K562 (cell line): ENCODE data around the gene IMMP2L. TPM values are rescaled to one million over a fixed set of nuclear protein-coding genes. Genes with fewer than 3 reads are reported as not detected.
A peak's percentile ranks its signal among the peaks of the same experiment; 100 is the strongest.

Experiments
- ATAC-seq: fragments of 200-7000 bp; cut with Tn5 transposase; 3 replicates; pipeline ENCODE4 v1.9.1; 2020; ENCODE audit warnings: moderate library complexity
- BruUV-seq: library from RNA; stranded (reverse); fragments of 400-500 nt; replicated peaks from 2 replicates; lab custom pipeline; 2021; lab: Mats Ljungman, UMichigan
- CTCF ChIA-PET: fragments of 300-600 bp; formaldehyde crosslinking; extraction: SDS; loops from one replicate; lab custom pipeline; 2021; ENCODE audit warnings: low intra/inter-chr PET ratio; lab: Yijun Ruan, JAX
- POLR2A ChIA-PET: fragments of 300-600, 350-650 bp; sonication (Branson Sonifier 250); formaldehyde crosslinking; extraction: SDS; loops from one replicate; lab custom pipeline; 2021; ENCODE audit warnings: antibody characterized with exemption, inconsistent platforms; lab: Yijun Ruan, JAX
- DNase-seq, 4 experiments: peaks; one replicate each; pipeline versions ENCODE4 v3.0.0 to v3.0.0-alpha.2; 2011 to 2018; ENCODE audit warnings: low spot score in 3 of 4, mixed read lengths in 3 of 4; ENCODE audit errors: extremely low read depth in 1 of 4
- FAIRE-seq: peaks from 2 replicates; lab custom pipeline; 2011; peaks lifted over from hg19 to GRCh38; lab: Jason Lieb, UNC
- H2AFZ ChIP-seq: 2 replicates; pipeline ENCODE4 v1.6.0; 2011; ENCODE audit warnings: low read depth, low read length, control low read depth, inconsistent platforms
- H3K27ac ChIP-seq: fragments of 200-600 bp; 3 replicates; pipeline ENCODE4 v1.8.0; 2011; ENCODE audit warnings: low read depth, mild to moderate bottlenecking, control low read depth, inconsistent platforms, low read length, moderate library complexity, mixed read lengths; ENCODE audit errors: extremely low read depth
- H3K27me3 ChIP-seq, 2 experiments: fragments of 300-600 bp in 1 of 2; 2 replicates in 1 of 2; 3 replicates in 1 of 2; pipeline versions ENCODE4 v1.6.0 to v1.8.0; 2011; ENCODE audit warnings: inconsistent platforms in 2 of 2, low read length in 2 of 2, mild to moderate bottlenecking in 1 of 2, mixed read lengths in 1 of 2, moderate library complexity in 1 of 2; ENCODE audit not compliant: control insufficient read depth in 2 of 2, insufficient read depth in 2 of 2
- H3K36me3 ChIP-seq: fragments of 300-600 bp; 3 replicates; pipeline ENCODE4 v1.8.0; 2011; ENCODE audit warnings: mild to moderate bottlenecking, low read length, inconsistent platforms; ENCODE audit not compliant: control insufficient read depth, insufficient read depth
- H3K4me1 ChIP-seq, 2 experiments: fragments of 200-600 bp in 1 of 2; replicated peaks in 1 of 2; 2 replicates in 1 of 2; 3 replicates in 1 of 2; pipeline versions ENCODE4 v1.5.1 to v1.8.0; 2011; ENCODE audit warnings: inconsistent platforms in 2 of 2, low read length in 2 of 2, mild to moderate bottlenecking in 1 of 2, mixed read lengths in 1 of 2, moderate library complexity in 1 of 2; ENCODE audit not compliant: control insufficient read depth in 2 of 2, insufficient read depth in 2 of 2
- H3K4me2 ChIP-seq: 2 replicates; pipeline ENCODE4 v1.6.1; 2011; ENCODE audit warnings: low read length, control low read depth, inconsistent platforms, mixed read lengths; ENCODE audit not compliant: insufficient read depth
- H3K4me3 ChIP-seq: fragments of 200-600 bp; sonication (generic), shearing (Covaris generic); 2 replicates; pipeline ENCODE4 v1.5.1; 2016; ENCODE audit warnings: control low read depth, inconsistent platforms
- H3K79me2 ChIP-seq: fragments of 200-600 bp; 3 replicates; pipeline ENCODE4 v1.8.0; 2011; ENCODE audit warnings: low read length, inconsistent platforms; ENCODE audit not compliant: control insufficient read depth, insufficient read depth
- H3K9ac ChIP-seq, 2 experiments: 2 replicates each; pipeline versions ENCODE4 v1.6.0 to v1.6.1; 2011; ENCODE audit warnings: low read depth in 2 of 2, low read length in 2 of 2, control low read depth in 1 of 2, inconsistent platforms in 1 of 2, mild to moderate bottlenecking in 1 of 2, mixed read lengths in 1 of 2; ENCODE audit not compliant: insufficient read depth in 1 of 2
- H3K9me1 ChIP-seq: one replicate; pipeline ENCODE4 v1.6.0; 2011; ENCODE audit warnings: inconsistent platforms, mild to moderate bottlenecking, low read length, moderate library complexity; ENCODE audit not compliant: control insufficient read depth, insufficient read depth
- H3K9me3 ChIP-seq: replicated peaks from 2 replicates; pipeline ENCODE4 v1.5.1; 2011; ENCODE audit warnings: low read depth, low read length, inconsistent platforms; ENCODE audit not compliant: control insufficient read depth, insufficient read depth
- H4K20me1 ChIP-seq: replicated peaks from 2 replicates; pipeline ENCODE4 v1.6.1; 2011; ENCODE audit warnings: low read length, inconsistent platforms, mixed read lengths; ENCODE audit not compliant: control insufficient read depth, insufficient read depth
- CREB1 ChIP-seq, 2 experiments: sonication (generic) in 1 of 2; formaldehyde crosslinking in 1 of 2; IDR thresholded peaks; 2 replicates each; pipeline versions ENCODE4 v1.6.1 to v1.8.0; 2012 to 2022; ENCODE audit warnings: inconsistent platforms in 1 of 2, mild to moderate bottlenecking in 1 of 2, missing genetic modification reagents in 1 of 2, moderate library complexity in 1 of 2
- KLF16 ChIP-seq: IDR thresholded peaks from 2 replicates; pipeline ENCODE4 v1.6.1; 2016; ENCODE audit warnings: antibody characterized with exemption
- MTA3 ChIP-seq: fragments of 450-650 bp; formaldehyde crosslinking; IDR thresholded peaks from 2 replicates; pipeline ENCODE4 v1.6.1; 2017; ENCODE audit warnings: mild to moderate bottlenecking, borderline replicate concordance
- MYNN ChIP-seq, 2 experiments: sonication (generic); formaldehyde crosslinking in 1 of 2; IDR thresholded peaks; 2 replicates each; pipeline versions ENCODE4 v1.5.0 to v1.6.1; 2016 to 2020; ENCODE audit warnings: antibody characterized with exemption in 1 of 2, missing genetic modification reagents in 1 of 2
- NFYB ChIP-seq: IDR thresholded peaks from 2 replicates; pipeline ENCODE4 v1.6.1; 2011; ENCODE audit warnings: mild to moderate bottlenecking, moderate library complexity; ENCODE audit not compliant: insufficient read length; ENCODE audit errors: extremely low read depth
- RAD21 ChIP-seq, 2 experiments: fragments of 250-450 bp in 1 of 2; fragments of 450-650 bp in 1 of 2; sonication (Bioruptor Pico) in 1 of 2; formaldehyde crosslinking in 1 of 2; IDR thresholded peaks in 1 of 2; conservative IDR thresholded peaks in 1 of 2; 2 replicates each; pipeline versions ENCODE4 v1.4.0 to v1.8.0; 2020 to 2022; ENCODE audit warnings: mild to moderate bottlenecking in 2 of 2, moderate library complexity in 1 of 2
- ZFP1 ChIP-seq: fragments of 450-650 bp; formaldehyde crosslinking; IDR thresholded peaks from 2 replicates; pipeline ENCODE4 v1.4.0; 2020; ENCODE audit warnings: mild to moderate bottlenecking, mixed read lengths
- ZFP30 ChIP-seq: fragments of 250-450 bp; sonication (Bioruptor Pico); IDR thresholded peaks from 2 replicates; pipeline ENCODE4 v1.8.0; 2022; ENCODE audit warnings: moderate library complexity, mild to moderate bottlenecking, inconsistent platforms, borderline replicate concordance
- in situ Hi-C: fragments of 300-500 bp; cut with MboI; formaldehyde crosslinking; loops from 4 replicates; pipeline ENCODE4 v1.15.0; 2018; ENCODE audit warnings: inconsistent platforms, mixed read lengths
- intact Hi-C: fragments of 100-400 bp; cut with micrococcal nuclease; formaldehyde crosslinking; loops from 2 replicates; pipeline ENCODE4 v1.14.2; 2022
- polyA plus RNA-seq, 8 experiments: library from polyadenylated mRNA; depleted of rRNA in 4 of 8; stranded (reverse) in 5 of 8; unstranded in 3 of 8; fragments of >200 nt; fragmentation: Nextera tagmentation in 2 of 8; fragmentation: Illumina TruSeq in 1 of 8; extraction: Ambion mirVana in 2 of 8; extraction: Trizol in 1 of 8; gene quantifications; 2 replicates each; pipeline versions ENCODE4 v1.2.1 to v1.2.3, GENCODE V29; 2011 to 2014; ENCODE audit warnings: inconsistent platforms in 1 of 8, missing spikeins in 1 of 8
- total RNA-seq, 7 experiments: library from RNA; depleted of rRNA in 6 of 7; stranded (reverse); fragments of >200 nt in 6 of 7; fragmentation: Illumina TruSeq in 2 of 7; extraction: Trizol in 2 of 7; gene quantifications; 2 replicates each; pipeline versions ENCODE4 v1.2.1 to v1.2.3, GENCODE V29; 2011 to 2021; ENCODE audit warnings: low replicate concordance in 1 of 7
- TF ChIP-seq, protein P1 (sequence below): fragments of 450-650 bp; IDR thresholded peaks from 2 replicates; pipeline ENCODE4 v1.6.1; 2018; ENCODE audit warnings: mild to moderate bottlenecking, low read depth; ENCODE audit not compliant: partially characterized antibody
- TF ChIP-seq, protein P2 (sequence below), 2 experiments: IDR thresholded peaks; 2 replicates each; pipeline ENCODE4 v1.6.1; 2011; ENCODE audit warnings: borderline replicate concordance in 1 of 2, control low read depth in 1 of 2, low read depth in 1 of 2, low read length in 1 of 2, mild to moderate bottlenecking in 1 of 2, mixed read lengths in 1 of 2, moderate library complexity in 1 of 2; ENCODE audit not compliant: insufficient read depth in 1 of 2, insufficient read length in 1 of 2, poor library complexity in 1 of 2, severe bottlenecking in 1 of 2; ENCODE audit errors: extremely low read depth in 1 of 2

The IMMP2L gene
- total and polyA plus RNA-seq, 9 of the 15 experiments (the other 6 are each of a cell fraction or from before 2014, with no cell fraction given) = 29.7 to 116 (median 53.0) TPM

DNA sequence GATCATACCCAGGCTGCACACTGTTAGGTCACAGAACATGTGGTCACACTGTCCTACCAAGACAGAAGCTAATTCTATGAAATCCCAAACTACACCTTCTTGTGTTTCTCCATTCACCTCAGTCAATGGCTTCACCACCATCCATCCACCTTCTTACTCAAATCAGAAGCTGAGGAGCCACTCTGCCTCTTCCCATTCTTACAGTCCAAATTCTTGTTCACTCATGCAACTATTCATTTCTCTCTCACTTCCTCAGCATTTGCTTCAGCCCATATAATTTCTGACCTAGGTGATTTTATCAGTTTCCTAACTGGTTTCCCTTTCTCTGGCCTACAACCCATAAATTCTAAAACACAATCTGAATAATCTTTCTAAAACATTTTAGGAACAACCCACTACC lies 242.2 kb downstream of the IMMP2L start:
- DNase-seq (no peak), ATAC-seq (peak; percentile 57), FAIRE-seq (no peak)
- CTCF ChIA-PET = no interaction called here
- no peak overlapping the region for H3K27ac ChIP-seq
- intact Hi-C loops (no loop called here), in situ Hi-C loops (no loop called here)
- no peak overlapping the region for H3K4me3 ChIP-seq
- no peak overlapping the region for H3K9ac ChIP-seq
- H3K4me1 ChIP-seq = no peaks in the 10 kb centered on the region; a peak in 2 of 5 replicates
- H3K4me2 ChIP-seq = no peak overlapping the region
- no peaks in the 10 kb centered on the region for H3K9me1 ChIP-seq
- H2AFZ ChIP-seq = no peak overlapping the region
- POLR2A ChIA-PET = interaction anchor here (0.9 to 1.5 kb wide), 2 partner anchors 8 to 197 kb away, joined by 3 read pairs; no protein-coding TSS in a partner anchor
- no peaks in the 10 kb centered on the region for H4K20me1 ChIP-seq
- no peaks in the 10 kb centered on the region; the same call in 1 of the 2 replicates for H3K9me3 ChIP-seq
- no peaks in the 10 kb centered on the region for H3K27me3 ChIP-seq
- H3K36me3 ChIP-seq = peaks cover 4% of the 10 kb centered on the region; the same call in 1 of the 3 replicates
- BruUV-seq = no TSS peak
- H3K79me2 ChIP-seq = peaks cover 64% of the 10 kb centered on the region
- TF ChIP-seq ZFP30 (CRISPR knock-in tag) (no peak), ZFP1 (CRISPR knock-in tag) (no peak), MTA3 (no peak), MYNN (IDR thresholded peaks at IDR 0.05) (no peak), MYNN (CRISPR knock-in tag; IDR thresholded peaks at IDR 0.05) (no peak), CREB1 (IDR thresholded peaks at IDR 0.05) (no peak), CREB1 (CRISPR knock-in tag; IDR thresholded peaks at IDR 0.05) (no peak), KLF16 (no peak), RAD21 (CRISPR knock-in tag; conservative IDR thresholded peaks at IDR 0.05 in 1 of 2, IDR thresholded peaks at IDR 0.05 in 1 of 2) (no peak), NFYB (no peak)
- TF ChIP-seq, protein P1, sequence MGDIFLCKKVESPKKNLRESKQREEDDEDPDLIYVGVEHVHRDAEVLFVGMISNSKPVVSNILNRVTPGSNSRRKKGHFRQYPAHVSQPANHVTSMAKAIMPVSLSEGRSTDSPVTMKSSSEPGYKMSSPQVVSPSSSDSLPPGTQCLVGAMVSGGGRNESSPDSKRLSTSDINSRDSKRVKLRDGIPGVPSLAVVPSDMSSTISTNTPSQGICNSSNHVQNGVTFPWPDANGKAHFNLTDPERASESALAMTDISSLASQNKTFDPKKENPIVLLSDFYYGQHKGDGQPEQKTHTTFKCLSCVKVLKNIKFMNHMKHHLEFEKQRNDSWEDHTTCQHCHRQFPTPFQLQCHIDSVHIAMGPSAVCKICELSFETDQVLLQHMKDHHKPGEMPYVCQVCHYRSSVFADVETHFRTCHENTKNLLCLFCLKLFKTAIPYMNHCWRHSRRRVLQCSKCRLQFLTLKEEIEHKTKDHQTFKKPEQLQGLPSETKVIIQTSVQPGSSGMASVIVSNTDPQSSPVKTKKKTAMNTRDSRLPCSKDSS = no peak
- TF ChIP-seq, protein P2, sequence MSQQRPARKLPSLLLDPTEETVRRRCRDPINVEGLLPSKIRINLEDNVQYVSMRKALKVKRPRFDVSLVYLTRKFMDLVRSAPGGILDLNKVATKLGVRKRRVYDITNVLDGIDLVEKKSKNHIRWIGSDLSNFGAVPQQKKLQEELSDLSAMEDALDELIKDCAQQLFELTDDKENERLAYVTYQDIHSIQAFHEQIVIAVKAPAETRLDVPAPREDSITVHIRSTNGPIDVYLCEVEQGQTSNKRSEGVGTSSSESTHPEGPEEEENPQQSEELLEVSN (IDR thresholded peaks at IDR 0.05; ENCODE audit: borderline replicate concordance in 1 of 2, extremely low read depth in 1 of 2, insufficient read depth in 1 of 2, insufficient read length in 1 of 2, low read depth in 1 of 2, low read length in 1 of 2, poor library complexity in 1 of 2, severe bottlenecking in 1 of 2) = no peak
